Left forelimb (tissue), 1 donor: ENCODE results near the gene PIK3CD.
"Not testable (repeated sequence)": the region's sequence is repeated elsewhere in the genome, so short reads cannot be mapped to it uniquely, and the experiment has no call there.

Experiments
- DNase-seq: peaks from one replicate; pipeline ENCODE4 v3.0.0-alpha.2; 2018; ENCODE audit warnings: low spot score

The PIK3CD gene

GRCh38 chr1:9654834-9655723 is 3.5 kb downstream of the PIK3CD start:
- DNase-seq = no peak

- no peak for DNase-seq
These were observed 4.3 kb downstream of the PIK3CD start for GRCh38 chr1:9655836-9656235.

- no peak for DNase-seq
These were observed 6.0 kb downstream of the PIK3CD start for GRCh38 chr1:9657521-9658032.

GRCh38 chr1:9658199-9658598 is 6.7 kb downstream of the PIK3CD start:
- no peak for DNase-seq

GRCh38 chr1:9659328-9659727 is 7.8 kb downstream of the PIK3CD start:
- no peak for DNase-seq

GRCh38 chr1:9663257-9663656 is 11.7 kb downstream of the PIK3CD start:
- DNase-seq = no peak

- DNase-seq = no peak
These were observed 13.7 kb downstream of the PIK3CD start for GRCh38 chr1:9665193-9665592.

GRCh38 chr1:9668080-9668479 is 16.5 kb downstream of the PIK3CD start:
- no peak for DNase-seq

- no peak for DNase-seq
These were observed 18.6 kb downstream of the PIK3CD start for GRCh38 chr1:9670085-9670484.

GRCh38 chr1:9671377-9672140 is 20.0 kb downstream of the PIK3CD start:
- DNase-seq = no peak

- no peak for DNase-seq
These were observed 20.9 kb downstream of the PIK3CD start for GRCh38 chr1:9672444-9672843.

GRCh38 chr1:9675393-9675792 is 23.9 kb downstream of the PIK3CD start:
- no peak for DNase-seq

- not testable (repeated sequence) for DNase-seq
These were observed 24.6 kb downstream of the PIK3CD start for GRCh38 chr1:9676128-9676527.

- DNase-seq = no peak
These were observed 25.4 kb downstream of the PIK3CD start for GRCh38 chr1:9676815-9677393.

GRCh38 chr1:9680091-9680490 is 28.6 kb downstream of the PIK3CD start:
- no peak for DNase-seq

GRCh38 chr1:9680828-9681227 is 29.3 kb downstream of the PIK3CD start:
- no peak for DNase-seq

GRCh38 chr1:9684801-9685200 is 33.3 kb downstream of the PIK3CD start:
- no peak for DNase-seq

GRCh38 chr1:9687120-9687873 is 35.8 kb downstream of the PIK3CD start:
- peak; percentile 73 for DNase-seq

GRCh38 chr1:9687874-9688582 is 36.5 kb downstream of the PIK3CD start:
- no peak for DNase-seq

GRCh38 chr1:9688599-9688998 is 37.1 kb downstream of the PIK3CD start:
- no peak for DNase-seq

- DNase-seq = peak; percentile 77
These were observed 37.6 kb downstream of the PIK3CD start for GRCh38 chr1:9689011-9689706.
